HepG2 (cell line): Measurements from ENCODE around the gene DLG2. TPM values are rescaled to one million over a fixed set of nuclear protein-coding genes. Genes with fewer than 3 reads are reported as not detected.

Experiments used
- ATAC-seq: fragments of 200-7000 bp; cut with Tn5 transposase; 3 replicates; pipeline ENCODE4 v1.9.1; 2020; ENCODE audit warnings: mild to moderate bottlenecking, moderate library complexity
- BruUV-seq: library from RNA; stranded (reverse); fragments of 400-500 nt; replicated peaks from 2 replicates; lab custom pipeline; 2021; lab: Mats Ljungman, UMichigan
- CTCF ChIA-PET: fragments of 300-600 bp; formaldehyde crosslinking; extraction: SDS; loops from one replicate; lab custom pipeline; 2021; ENCODE audit warnings: low total read pairs, inconsistent platforms, low intra/inter-chr PET ratio; lab: Yijun Ruan, JAX
- POLR2A ChIA-PET: fragments of 350-600 bp; sonication (Branson Sonifier 250); formaldehyde crosslinking; loops from one replicate; lab custom pipeline; 2020; ENCODE audit warnings: antibody characterized with exemption, inconsistent platforms; lab: Yijun Ruan, JAX
- DNase-seq: peaks from one replicate; pipeline ENCODE4 v3.0.0-alpha.2; 2015; ENCODE audit warnings: low spot score
- FAIRE-seq: peaks from 3 replicates; lab custom pipeline; 2011; peaks lifted over from hg19 to GRCh38; lab: Jason Lieb, UNC
- H2AFZ ChIP-seq: one replicate; pipeline ENCODE4 v1.6.1; 2011; ENCODE audit warnings: low read length, inconsistent platforms
- H3K27ac ChIP-seq: fragments of 300-600 bp; 3 replicates; pipeline ENCODE4 v1.8.0; 2011; ENCODE audit warnings: mixed run types, mild to moderate bottlenecking, mixed read lengths, low read length, inconsistent platforms; ENCODE audit not compliant: insufficient read depth; ENCODE audit errors: extremely low read length
- H3K27me3 ChIP-seq, 2 experiments: fragments of 200-600 bp in 1 of 2; 2 replicates in 1 of 2; 3 replicates in 1 of 2; pipeline versions ENCODE4 v1.6.0 to v1.8.0; 2011; ENCODE audit warnings: low read length in 2 of 2, mild to moderate bottlenecking in 2 of 2, moderate library complexity in 2 of 2, inconsistent platforms in 1 of 2; ENCODE audit not compliant: insufficient read depth in 2 of 2, control insufficient read depth in 1 of 2
- H3K36me3 ChIP-seq, 2 experiments: fragments of 200-600 bp in 1 of 2; replicated peaks in 1 of 2; 2 replicates in 1 of 2; 3 replicates in 1 of 2; pipeline versions ENCODE4 v1.5.1 to v1.8.0; 2011; ENCODE audit warnings: low read length in 2 of 2, inconsistent platforms in 1 of 2; ENCODE audit not compliant: insufficient read depth in 2 of 2, control insufficient read depth in 1 of 2
- H3K4me1 ChIP-seq: 2 replicates; pipeline ENCODE4 v1.5.1; 2012; ENCODE audit warnings: low read length, inconsistent platforms; ENCODE audit not compliant: insufficient read depth
- H3K4me2 ChIP-seq: 2 replicates; pipeline ENCODE4 v1.6.0; 2011; ENCODE audit warnings: low read depth, low read length, inconsistent platforms
- H3K4me3 ChIP-seq, 3 experiments: fragments of 200-600 bp in 1 of 3; sonication (generic), shearing (Covaris generic) in 1 of 3; replicated peaks in 1 of 3; 2 replicates each; pipeline ENCODE4 v1.5.1; 2011 to 2016; ENCODE audit warnings: low read length in 3 of 3, inconsistent platforms in 2 of 3, low read depth in 2 of 3, mild to moderate bottlenecking in 2 of 3, control low read depth in 1 of 3, mixed read lengths in 1 of 3; ENCODE audit not compliant: insufficient read depth in 1 of 3
- H3K79me2 ChIP-seq: one replicate; pipeline ENCODE4 v1.6.1; 2011; ENCODE audit warnings: low read length, inconsistent platforms; ENCODE audit not compliant: insufficient read depth
- H3K9ac ChIP-seq: 2 replicates; pipeline ENCODE4 v1.6.0; 2011; ENCODE audit warnings: mild to moderate bottlenecking, low read depth, low read length, inconsistent platforms; ENCODE audit not compliant: insufficient read depth
- H3K9me3 ChIP-seq: 2 replicates; pipeline ENCODE4 v1.5.1; 2012; ENCODE audit warnings: mild to moderate bottlenecking, low read length
- H4K20me1 ChIP-seq: 2 replicates; pipeline ENCODE4 v1.6.0; 2011; ENCODE audit warnings: inconsistent platforms, mild to moderate bottlenecking, low read length, moderate library complexity; ENCODE audit not compliant: insufficient read depth
- CENPX ChIP-seq: sonication (generic); formaldehyde crosslinking; IDR thresholded peaks from 2 replicates; pipeline ENCODE4 v1.9.0; 2021; ENCODE audit warnings: mild to moderate bottlenecking, missing genetic modification reagents, moderate library complexity
- DMTF1 ChIP-seq: sonication (generic); formaldehyde crosslinking; IDR thresholded peaks from 2 replicates; pipeline ENCODE4 v1.4.0; 2020; ENCODE audit warnings: mild to moderate bottlenecking, missing genetic modification reagents
- LRRFIP1 ChIP-seq: sonication (generic); formaldehyde crosslinking; conservative IDR thresholded peaks from 2 replicates; pipeline ENCODE4 v1.4.0; 2020; ENCODE audit warnings: missing genetic modification reagents
- MXD1 ChIP-seq: sonication (generic); formaldehyde crosslinking; IDR thresholded peaks from 2 replicates; pipeline ENCODE4 v1.4.0; 2020; ENCODE audit warnings: mild to moderate bottlenecking, missing genetic modification reagents
- ZNF382 ChIP-seq: sonication (generic); formaldehyde crosslinking; IDR thresholded peaks from 2 replicates; pipeline ENCODE4 v1.5.0; 2020; ENCODE audit warnings: missing genetic modification reagents, mild to moderate bottlenecking, borderline replicate concordance
- ZNF451 ChIP-seq: sonication (generic); formaldehyde crosslinking; IDR thresholded peaks from 2 replicates; pipeline ENCODE4 v1.5.0; 2020; ENCODE audit warnings: mild to moderate bottlenecking, missing genetic modification reagents
- WGBS: methylation state at CpG from one replicate; pipeline ENCODE4 v1.1.6; 2017; ENCODE audit warnings: low lambda C conversion rate; 5-methylcytosine and 5-hydroxymethylcytosine counted together
- in situ Hi-C: cut with HindIII; loops from 2 replicates; pipeline ENCODE4 v1.10.0; 2017; ENCODE audit warnings: low pct_unique_long_range_greater_than_20kb; ENCODE audit not compliant: extremely low pct_ligation_motif_present
- intact Hi-C: fragments of 100-400 bp; cut with micrococcal nuclease; formaldehyde crosslinking; loops from one replicate; pipeline ENCODE4 v1.10.0; 2022; ENCODE audit not compliant: unreplicated experiment
- polyA plus RNA-seq, 8 experiments: library from polyadenylated mRNA; depleted of rRNA in 3 of 8; stranded (reverse) in 7 of 8; unstranded in 1 of 8; fragments of >200 nt; fragmentation: Illumina TruSeq in 4 of 8; extraction: Trizol in 4 of 8; gene quantifications; 2 replicates each; pipeline versions ENCODE4 v1.2.1 to v1.2.3, GENCODE V29; 2011 to 2016; ENCODE audit warnings: low read depth in 4 of 8, missing spikeins in 1 of 8, mixed read lengths in 1 of 8; ENCODE audit not compliant: insufficient read depth in 1 of 8
- total RNA-seq, 5 experiments: library from RNA; depleted of rRNA; stranded (reverse); fragments of >200 nt; fragmentation: Illumina TruSeq; extraction: Trizol; gene quantifications; 2 replicates each; pipeline ENCODE4 v1.2.3, GENCODE V29; 2016; ENCODE audit warnings: low read depth in 1 of 5

DLG2 gene
- total and polyA plus RNA-seq, 2 of the 13 experiments (the other 11 are each of a cell fraction or from before 2014, with no cell fraction given) = 0.46 to 1.0 TPM

- DNase-seq = no peak
- Histone ChIP-seq H3K27ac (no peak overlapping the region), H3K4me1 (no peaks in the 10 kb centered on the region), H4K20me1 (no peaks in the 10 kb centered on the region), H3K4me3 (no peak overlapping the region), H3K9ac (no peak overlapping the region), H3K79me2 (no peaks in the 10 kb centered on the region), H3K36me3 (no peaks in the 10 kb centered on the region), H3K4me2 (no peak overlapping the region), H3K9me3 (no peaks in the 10 kb centered on the region), H3K27me3 (no peaks in the 10 kb centered on the region), H2AFZ (no peak overlapping the region)
- no peak for FAIRE-seq
- no TSS peak for BruUV-seq
- in situ Hi-C loops (no loop called here), intact Hi-C loops (no loop called here)
- WGBS = 3% methylated on average over 6 of the region's 6 CpGs
- TF ChIP-seq CENPX (CRISPR knock-in tag) = no peak
- TF ChIP-seq DMTF1 (CRISPR knock-in tag) = no peak
- TF ChIP-seq MXD1 = no peak
- no peak for TF ChIP-seq ZNF451 (CRISPR knock-in tag)
- no peak for TF ChIP-seq ZNF382 (CRISPR knock-in tag)
- TF ChIP-seq LRRFIP1 (CRISPR knock-in tag) = no peak
- POLR2A ChIA-PET = no interaction called here
- ATAC-seq = peak; percentile 48; the same call in 1 of the 3 replicates
- CTCF ChIA-PET = no interaction called here
Observed at GRCh38 chr11:85540635-85541205, 86.4 kb downstream of the DLG2 start.
